Activated CD4-positive, alpha-beta T cell treated with anti-CD3 and anti-CD28 coated beads, Interleukin-2, amount 50 U/mL, for 1 hour (primary cell): ENCODE results near the gene ZNF519.
"Not testable (repeated sequence)": the region's sequence is repeated elsewhere in the genome, so short reads cannot be mapped to it uniquely, and the experiment has no call there.

Source experiments
- DNase-seq: peaks from one replicate; pipeline ENCODE4 v3.0.0-alpha.2; 2020

Gene ZNF519

DNA sequence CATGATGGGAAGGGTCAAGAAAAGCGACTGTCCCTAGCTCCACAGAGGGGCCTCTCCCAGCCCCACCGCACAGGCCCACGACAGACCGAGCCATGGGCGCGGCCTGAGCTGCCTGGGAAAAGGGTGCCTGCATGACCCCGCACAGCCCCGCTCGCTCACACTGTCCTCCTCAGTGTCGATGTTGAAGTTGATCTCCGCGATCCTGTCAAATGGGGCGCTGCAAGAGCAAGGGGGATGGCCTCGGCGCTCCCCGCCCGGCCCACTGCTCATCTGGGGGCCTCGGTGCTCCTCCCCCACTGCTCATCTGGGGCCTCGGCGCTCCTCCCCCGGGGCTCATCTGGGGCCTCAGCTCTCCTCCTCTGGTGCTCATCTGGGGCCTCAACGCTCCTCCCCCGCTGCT is 14.5 kb upstream of the ZNF519 start:
- DNase-seq = not testable (repeated sequence)

DNA sequence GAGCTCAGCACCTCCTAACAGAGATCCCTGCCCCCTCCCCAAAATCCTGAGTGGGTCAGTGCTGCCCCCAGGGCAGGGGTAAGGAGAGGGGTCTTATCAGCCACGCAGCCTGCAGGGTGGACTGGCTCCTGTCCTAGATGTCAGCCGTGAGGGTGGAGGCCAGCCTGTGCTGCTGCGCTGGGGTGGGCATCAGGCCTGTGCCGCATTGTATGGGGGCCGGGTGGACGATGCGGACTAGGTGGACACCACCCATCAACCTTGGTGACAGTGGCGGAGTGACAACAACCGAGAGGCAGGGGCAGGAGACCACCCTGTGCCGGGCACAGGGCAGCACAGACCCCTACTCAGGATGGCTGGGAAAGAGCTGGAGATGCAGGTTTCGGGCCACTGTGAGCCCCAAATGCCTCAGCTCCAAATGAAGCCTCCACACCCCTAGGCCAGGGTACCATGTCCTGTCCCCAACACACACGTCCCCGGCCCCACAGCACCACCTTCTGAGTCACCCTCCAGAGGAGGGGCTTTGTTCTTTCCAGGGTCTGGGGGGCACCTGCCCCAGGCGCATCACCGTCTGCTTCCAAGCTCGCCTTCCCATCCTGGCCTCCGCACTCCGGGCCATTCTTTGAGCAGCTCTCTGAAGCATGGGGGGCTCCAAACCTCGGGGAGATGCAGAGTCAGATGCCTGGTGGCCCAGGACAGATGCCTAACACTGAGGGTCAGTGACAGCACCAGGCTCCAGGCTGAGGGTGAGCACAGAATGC is 13.5 kb upstream of the ZNF519 start:
- not testable (repeated sequence) for DNase-seq

DNA sequence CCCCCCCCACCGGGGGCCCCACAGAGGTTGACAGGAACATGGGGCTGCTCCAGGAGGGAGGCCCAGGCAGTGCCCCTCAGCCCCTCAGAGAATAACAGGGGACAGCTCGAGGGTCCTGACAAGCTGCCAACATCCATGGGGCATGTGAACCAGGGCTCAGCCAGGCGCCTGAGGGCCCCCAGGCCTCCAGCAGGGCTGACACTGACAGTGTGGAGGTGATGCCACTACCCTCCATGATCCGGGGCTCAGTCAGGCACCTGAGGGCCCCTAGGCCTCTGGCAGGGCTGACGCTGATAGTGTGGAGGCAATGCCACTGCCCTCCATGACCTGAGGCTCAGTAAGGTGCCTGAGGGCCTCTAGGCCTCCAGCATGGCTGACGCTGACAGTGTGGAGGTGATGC is 12.8 kb upstream of the ZNF519 start:
- DNase-seq = not testable (repeated sequence)

DNA sequence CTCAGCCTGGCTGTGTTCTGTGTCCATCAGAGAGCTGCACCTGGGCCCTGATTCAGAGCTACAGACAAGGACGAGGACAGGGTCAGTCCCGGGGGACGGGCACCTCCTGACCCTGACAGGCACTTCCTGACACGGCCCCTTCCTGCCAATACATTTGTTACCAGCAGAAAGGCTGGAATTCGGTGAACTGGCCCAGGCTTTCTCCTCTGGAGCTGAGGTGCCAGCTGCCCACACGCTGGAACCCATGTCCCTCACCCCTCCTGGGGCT is 12.3 kb upstream of the ZNF519 start:
- no peak for DNase-seq

GRCh38 chr18:14143871-14144627 is 11.8 kb upstream of the ZNF519 start:
- DNase-seq = not testable (repeated sequence)

- DNase-seq = not testable (repeated sequence)
Observed at GRCh38 chr18:14143396-14143795, 11.2 kb upstream of the ZNF519 start.

- DNase-seq = not testable (repeated sequence)
Observed at GRCh38 chr18:14142177-14142576, 9.9 kb upstream of the ZNF519 start.

- not testable (repeated sequence) for DNase-seq
Observed at GRCh38 chr18:14139583-14139982, 7.3 kb upstream of the ZNF519 start.

DNA sequence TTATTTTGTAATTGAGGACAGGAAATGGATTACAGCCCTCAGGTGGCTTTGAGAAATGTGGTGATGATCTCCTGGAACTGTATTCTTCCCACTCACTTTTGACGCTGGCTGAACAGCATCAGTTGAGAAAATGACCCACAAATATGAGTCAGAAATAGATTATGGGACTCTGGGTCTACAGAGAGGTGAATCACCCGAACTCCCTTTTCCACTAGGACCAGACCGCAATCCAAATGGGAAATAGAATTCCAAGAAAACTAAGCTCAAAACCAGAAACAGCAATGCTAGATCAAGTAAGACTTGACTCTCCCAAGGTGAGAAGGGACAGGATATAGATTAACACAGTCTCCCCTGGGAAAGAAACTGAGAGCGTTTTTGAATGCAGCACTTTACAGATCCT is 5.7 kb upstream of the ZNF519 start:
- DNase-seq = not testable (repeated sequence)

GRCh38 chr18:14131696-14132270 is 452 bp downstream of the ZNF519 start:
- DNase-seq = not testable (repeated sequence)

- DNase-seq = not testable (repeated sequence)
Observed at GRCh38 chr18:14130804-14131203, 1.4 kb downstream of the ZNF519 start.

DNA sequence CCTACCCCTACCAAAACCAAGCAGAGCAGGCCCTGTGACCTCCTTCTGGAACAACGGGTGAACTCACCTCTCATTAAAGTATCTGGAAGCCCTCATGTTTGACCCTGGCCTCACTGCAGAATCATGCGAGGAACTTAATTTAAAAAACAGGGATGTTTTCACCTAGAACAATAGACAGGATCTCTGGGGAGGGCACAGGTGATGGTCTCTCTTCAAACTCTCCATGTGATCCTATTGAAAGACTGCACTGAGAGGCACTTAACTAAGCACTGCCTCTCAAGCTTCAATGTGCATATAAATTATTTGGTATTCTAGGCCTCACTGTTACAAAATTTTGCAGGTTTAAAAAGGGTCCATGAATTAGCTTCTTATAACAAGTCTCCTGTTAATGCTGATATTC is 7.5 kb downstream of the ZNF519 start:
- no peak for DNase-seq

DNA sequence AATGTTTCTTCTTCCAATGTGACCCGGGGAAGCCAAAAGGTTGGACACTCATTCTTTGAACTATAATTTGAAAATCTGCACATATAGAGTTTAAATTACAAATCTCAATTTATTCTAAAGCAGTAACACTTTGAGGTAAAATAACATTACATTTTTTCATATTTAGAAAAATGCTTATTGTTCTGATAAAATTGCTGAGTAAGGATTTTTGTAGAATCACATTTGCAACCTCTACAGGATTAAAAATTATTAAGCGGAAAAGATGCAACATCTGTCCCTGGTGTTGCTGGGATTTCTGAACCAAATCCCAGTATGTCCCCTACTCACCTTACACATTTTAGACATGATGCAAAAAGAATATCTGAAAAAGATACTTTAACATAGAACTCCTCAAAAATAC is 10.1 kb downstream of the ZNF519 start:
- DNase-seq = no peak

DNA sequence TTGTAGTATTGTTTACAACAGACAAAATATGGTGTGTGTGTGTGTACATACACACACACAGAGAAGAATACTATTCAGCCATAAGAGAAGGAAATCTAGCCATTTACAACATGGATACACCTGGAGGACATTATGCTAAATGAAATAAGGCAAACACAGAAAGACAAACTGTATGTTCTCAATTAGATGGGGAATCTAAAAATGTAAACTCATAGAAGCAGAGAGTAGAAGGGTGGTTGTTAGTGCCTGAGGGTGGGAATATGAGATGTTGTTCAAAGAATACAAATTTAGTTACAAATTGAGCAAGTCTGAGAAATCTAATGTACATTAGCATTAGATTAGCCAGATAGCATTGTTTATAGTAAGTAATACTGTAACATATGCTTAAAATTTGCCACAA is 11.3 kb downstream of the ZNF519 start:
- DNase-seq = no peak

GRCh38 chr18:14117606-14118005 is 14.6 kb downstream of the ZNF519 start:
- DNase-seq = no peak

- DNase-seq = no peak
Observed at GRCh38 chr18:14106906-14107305, 25.3 kb downstream of the ZNF519 start.

DNA sequence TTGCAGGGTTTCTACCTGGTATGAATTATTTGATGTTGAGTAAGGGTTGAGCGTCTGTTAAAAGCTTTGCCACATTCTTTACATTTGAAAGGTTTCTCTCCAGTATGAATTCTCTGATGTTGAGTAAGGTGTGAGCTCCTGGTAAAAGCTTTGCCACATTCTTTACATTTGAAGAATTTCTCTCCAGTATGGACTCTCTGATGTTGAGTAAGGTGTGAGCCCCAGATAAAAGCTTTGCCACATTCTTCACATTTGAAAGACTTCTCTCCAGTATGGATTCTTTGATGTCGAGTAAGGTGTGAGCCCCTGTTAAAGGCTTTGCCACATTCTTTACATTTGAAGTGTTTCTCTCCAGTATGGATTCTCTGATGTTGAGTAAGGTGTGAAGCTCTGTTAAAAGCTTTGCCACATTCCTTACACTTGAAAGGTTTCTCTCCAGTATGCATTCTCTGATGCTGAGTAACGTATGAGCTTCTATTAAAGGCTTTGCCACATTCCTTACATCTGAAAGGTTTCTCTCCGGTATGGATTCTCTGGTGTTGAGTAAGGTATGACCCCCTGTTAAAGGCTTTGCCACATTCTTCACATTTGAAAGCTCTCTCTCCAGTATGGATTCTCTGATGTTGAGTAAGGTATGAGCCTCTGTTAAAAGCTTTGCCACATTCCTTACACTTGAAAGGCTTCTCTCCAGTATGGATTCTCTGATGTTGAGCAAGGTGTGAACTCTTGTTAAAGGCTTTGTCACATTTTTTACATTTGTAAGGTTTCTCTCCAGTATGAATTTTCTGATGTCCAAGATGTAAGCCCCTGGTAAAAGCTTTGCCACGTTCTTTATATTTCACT is 27.1 kb downstream of the ZNF519 start:
- no peak for DNase-seq

DNA sequence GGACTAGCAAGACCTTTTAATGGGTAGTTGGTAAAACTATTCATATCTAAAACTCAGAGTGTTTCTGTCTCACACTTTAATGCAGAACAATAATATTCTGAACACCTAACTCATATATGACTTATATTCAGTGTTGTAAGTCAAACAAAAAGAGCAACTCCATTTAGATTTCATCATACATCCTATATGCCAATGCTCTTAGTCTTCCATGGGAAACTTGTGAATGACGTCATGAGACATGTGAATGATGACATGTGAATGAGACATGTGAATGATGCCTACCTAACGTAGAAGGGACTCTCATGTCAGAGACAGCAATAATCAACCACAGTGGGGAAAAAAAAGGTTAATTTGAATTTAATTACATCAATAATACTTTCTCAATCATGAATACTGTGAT is 28.0 kb downstream of the ZNF519 start:
- DNase-seq = no peak

GRCh38 chr18:14100503-14101286 is 31.5 kb downstream of the ZNF519 start:
- DNase-seq = no peak

DNA sequence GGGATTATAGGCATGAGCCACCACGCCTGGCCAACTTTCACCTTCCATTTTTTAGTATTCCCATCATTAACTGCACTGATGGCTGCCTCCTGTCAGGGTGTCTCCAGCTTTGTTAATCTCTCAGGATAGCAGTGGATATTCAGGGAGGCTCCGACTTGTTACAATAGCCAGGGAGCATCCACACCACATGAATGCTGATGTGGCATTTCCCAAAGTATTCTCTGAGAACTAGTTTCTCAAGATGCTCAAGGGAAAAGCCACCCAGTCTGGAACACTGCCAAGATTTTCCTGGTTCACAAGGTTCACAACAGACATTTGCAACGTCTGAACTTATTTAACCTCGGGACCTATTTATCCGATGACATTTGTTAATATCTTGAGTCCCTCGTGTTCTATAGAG is 33.8 kb downstream of the ZNF519 start:
- no peak for DNase-seq

- DNase-seq = no peak
Observed at GRCh38 chr18:14097761-14098160, 34.5 kb downstream of the ZNF519 start.

GRCh38 chr18:14093307-14093915 is 38.8 kb downstream of the ZNF519 start:
- no peak for DNase-seq
